ENCODE results near the gene CCDC68.
"Not testable (repeated sequence)": the region's sequence is repeated elsewhere in the genome, so short reads cannot be mapped to it uniquely, and the experiment has no call there.

CCDC68 gene

DNA sequence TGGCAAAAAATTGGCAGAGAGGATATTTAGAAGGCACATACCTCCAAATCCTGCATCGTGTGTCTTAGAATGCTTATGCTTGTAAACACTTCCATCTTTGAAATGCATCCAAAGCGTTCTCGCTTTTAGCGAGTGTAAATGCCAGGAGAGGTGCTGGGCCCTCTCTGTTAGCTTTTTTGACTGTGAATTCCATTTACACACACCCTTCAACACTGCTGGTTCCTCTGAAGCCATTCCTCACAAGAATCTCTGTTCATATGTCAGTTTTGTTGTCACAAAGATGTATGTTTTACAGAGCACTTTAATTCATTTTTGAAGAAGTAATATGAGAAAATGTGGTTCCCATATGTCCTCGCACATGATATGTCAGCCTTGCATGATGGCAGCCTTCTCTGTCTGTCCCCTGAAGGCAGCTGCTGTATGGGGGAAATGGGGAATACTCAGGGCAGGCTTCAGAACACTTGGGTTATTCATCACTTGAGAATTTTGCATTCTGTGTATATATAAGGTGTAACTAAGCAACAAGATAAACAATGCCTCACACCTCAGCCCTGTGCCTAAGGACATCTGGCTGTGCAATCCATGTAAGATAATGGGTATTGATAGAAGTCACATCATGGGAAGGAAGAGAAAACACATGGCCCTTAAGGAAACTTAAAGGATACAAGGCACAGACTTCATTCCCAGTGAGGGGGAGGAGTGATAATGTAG lies 78.7 kb downstream of the CCDC68 start:
- in situ Hi-C loops (cut with MboI; ENCODE audit: low sequenced_read_pairs) = no loop called here

DNA sequence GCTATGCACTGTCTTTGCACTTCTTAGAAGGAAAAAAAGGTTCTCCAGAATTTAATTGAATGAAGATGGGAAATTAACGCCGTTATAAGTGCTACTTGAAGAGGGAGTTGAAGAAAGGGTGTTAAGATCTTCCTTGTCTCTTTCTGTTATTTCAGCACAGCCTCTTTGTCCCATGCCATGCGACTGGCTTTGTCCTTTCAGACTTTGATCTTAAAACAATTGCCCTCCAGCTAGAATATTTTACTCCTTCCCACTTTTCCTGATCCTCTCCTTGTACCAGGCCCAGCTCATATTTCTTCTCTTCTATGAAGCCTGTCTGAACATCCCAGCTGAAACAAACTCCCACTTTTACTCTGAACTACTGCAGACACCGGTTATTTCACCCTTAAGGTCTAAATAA lies 79.6 kb downstream of the CCDC68 start:
- in situ Hi-C loops (cut with MboI; ENCODE audit: low sequenced_read_pairs) = no loop called here

DNA sequence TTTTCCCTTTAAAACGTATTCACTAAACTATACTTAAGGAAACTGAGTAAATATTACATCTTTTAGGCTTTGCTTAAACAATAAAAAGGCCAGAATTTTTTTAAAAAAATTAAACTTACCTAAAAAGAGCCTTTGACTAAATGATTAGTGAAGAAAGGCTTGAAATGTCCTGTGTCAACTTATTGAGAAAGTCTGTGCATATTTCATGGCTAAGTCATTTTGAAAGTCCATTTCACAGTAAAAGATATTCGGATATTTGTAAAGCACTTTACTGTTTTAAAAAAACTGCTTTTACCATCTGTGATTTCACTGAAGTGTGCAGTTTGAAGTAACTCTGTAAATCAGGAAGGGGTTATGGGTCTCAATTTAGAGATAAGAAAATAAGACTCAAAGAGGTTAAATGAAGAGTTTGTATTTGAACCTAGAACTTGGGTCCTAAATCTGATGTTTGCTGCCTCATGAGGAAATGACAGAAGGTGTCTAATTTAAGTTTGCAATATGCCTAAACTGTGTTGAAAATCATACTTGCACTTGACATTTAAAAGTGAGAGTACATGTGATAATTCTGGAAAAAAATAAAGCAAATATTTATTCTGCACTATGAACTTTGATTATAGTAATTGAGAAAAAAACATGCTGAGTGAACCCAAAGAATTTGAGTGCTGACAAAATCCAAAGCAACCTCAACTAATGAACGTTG lies 80.5 kb downstream of the CCDC68 start:
- in situ Hi-C loops (cut with MboI; ENCODE audit: low sequenced_read_pairs) = no loop called here

DNA sequence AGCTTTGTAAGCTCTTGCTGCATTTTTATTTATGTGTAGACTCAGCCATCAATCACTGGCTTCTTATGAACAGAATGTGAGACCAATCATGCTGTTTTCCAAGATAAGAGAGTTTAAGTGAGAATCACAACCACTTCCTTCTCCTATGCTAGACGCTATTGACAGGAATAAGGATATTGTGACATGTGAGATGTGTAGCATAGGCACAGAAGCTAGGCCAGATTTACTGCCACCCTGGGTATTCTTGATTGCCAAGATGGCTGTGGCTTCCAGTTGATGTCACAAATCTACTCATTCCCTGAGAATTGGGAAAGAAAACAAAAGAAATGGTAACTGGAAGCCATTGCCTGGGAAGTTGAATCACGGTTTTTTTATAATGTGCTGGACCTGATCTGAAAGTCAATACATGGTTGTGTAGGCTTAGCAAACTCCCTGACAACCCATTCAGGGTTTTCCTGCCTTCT lies 81.1 kb downstream of the CCDC68 start:
- in situ Hi-C loops (cut with MboI; ENCODE audit: low sequenced_read_pairs) = no loop called here

DNA sequence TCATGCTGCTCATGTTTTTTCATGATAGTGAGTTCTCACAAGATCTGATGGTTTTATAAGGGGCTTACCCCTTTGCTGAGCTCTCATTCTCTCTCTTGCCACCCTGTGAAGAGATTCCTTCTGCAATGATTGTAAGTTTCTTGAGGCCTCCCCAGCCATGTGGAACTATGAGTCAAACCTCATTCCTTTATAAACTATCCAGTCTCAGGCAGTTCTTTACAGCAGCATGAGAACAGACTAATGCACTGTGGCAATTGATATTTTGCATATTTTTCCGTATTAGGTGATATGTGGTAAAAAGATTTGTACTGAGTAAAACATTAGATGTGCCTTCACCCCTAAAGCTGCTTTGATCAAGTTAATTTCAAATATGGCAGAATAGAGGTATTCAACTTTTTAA lies 82.2 kb downstream of the CCDC68 start:
- in situ Hi-C loops (cut with MboI; ENCODE audit: low sequenced_read_pairs) = no loop called here

DNA sequence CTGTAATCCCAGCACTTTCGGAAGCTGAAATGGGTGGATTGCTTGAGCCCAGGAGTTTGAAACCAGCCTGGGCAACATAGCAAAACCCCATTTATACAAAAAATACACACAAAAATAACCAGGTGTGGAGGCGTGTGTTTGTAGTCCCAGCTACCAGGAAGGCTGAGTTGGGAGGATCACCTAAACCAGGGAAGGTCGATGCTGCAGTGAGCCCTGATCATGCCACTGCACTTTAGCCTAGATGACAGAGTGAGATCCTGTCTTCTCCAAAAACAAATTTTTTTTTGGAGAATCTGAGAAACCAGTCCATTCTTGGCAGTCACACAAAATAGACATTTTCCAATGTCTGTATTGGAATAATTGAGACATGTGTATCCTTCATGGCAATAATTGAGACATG lies 84.2 kb downstream of the CCDC68 start:
- in situ Hi-C loops (cut with MboI; ENCODE audit: low sequenced_read_pairs) = no loop called here

DNA sequence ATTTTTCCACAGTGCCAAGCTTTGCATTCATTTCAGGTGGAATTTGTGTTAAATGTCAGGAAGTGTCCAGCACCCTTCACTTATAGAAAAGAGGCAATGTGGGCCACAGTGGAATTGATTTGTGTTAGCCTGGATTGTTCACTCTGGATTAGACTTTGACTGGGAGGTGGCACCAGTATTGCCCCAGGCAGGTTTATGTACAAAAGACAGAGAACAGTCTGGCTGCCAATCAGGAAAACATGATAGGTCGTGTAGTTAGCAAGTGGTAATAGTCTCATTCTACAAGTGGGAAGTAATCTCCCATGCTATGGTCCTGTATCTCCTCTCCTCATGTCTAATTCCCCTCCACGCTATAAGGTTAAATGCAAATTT lies 85.4 kb downstream of the CCDC68 start:
- in situ Hi-C loops (cut with MboI; ENCODE audit: low sequenced_read_pairs) = no loop called here

DNA sequence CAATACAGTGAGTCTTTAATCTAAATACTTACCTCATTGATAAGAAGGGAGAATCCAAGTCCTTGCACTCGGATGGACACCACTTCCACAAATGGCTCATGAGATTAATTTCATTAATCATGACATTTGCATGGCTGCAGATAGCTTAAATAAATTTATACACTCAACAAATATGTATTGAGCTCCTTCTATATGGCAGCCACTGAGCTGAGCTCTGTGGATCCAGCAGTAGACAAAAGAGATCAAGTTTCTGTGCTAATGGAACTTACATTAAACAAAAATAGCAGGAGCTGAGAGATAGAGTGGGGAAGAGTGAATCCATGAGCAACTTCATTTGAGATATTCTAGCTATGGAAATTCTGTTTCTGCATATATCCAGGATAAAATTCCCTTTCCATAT lies 86.6 kb downstream of the CCDC68 start:
- in situ Hi-C loops (cut with MboI; ENCODE audit: low sequenced_read_pairs) = no loop called here

DNA sequence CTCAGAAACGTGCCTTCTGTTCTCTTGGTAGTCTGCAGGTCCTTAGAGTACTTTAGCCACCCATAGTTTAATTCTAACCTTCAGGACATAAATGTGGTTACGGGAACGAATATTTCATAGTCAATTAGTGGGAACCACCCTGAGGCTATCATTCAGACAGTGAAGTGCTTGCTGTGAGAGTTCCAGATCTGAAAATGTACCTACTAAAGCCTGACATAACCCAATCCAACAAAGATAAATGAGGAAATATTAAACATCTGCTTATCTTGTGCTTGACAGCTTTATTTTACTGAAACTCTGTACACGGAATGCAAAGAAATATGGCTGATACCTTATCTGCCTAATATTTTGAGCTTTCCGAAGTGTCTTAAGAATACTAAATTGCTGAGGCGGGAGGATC lies 88.0 kb downstream of the CCDC68 start:
- in situ Hi-C loops (cut with MboI; ENCODE audit: low sequenced_read_pairs) = no loop called here

DNA sequence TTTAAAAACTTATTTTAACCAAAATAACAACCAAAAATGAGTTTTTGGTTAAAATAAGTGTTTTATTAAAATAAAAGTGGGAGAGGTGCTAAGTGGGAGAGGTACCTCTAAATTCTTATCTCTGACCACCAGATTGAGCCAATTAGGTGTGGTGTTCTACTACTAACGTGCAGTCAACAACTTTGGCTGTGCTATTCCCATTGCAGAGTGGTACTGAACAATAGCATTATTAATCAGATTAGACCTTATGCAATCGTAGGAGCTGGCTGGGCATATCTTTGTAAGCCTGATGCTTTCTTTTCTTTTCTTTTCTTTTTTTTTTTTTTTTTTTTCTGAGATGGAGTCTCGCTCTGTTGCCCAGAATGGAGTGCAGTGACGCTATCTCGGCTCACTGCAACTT lies 92.1 kb downstream of the CCDC68 start:
- in situ Hi-C loops (cut with MboI; ENCODE audit: low sequenced_read_pairs) = no loop called here

DNA sequence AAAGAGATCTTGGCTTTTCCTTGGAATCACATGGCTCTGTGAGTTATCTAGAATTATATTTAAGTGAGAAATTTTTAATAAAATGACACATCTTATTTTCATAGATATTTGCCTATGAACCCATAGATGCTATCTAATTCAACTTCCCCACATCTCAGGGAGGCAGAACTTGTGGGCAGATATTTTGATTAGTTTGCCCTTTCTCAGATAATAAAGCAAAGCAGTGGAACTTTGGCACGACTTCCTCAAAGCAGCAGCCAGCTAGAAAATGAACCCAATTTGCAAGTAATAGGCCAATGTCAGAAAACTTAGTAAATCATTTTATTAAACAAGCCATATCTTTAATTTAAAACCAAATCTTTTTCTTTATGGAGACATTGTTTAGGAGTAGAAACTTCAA lies 98.3 kb downstream of the CCDC68 start:
- in situ Hi-C loops (cut with MboI; ENCODE audit: low sequenced_read_pairs) = no loop called here

DNA sequence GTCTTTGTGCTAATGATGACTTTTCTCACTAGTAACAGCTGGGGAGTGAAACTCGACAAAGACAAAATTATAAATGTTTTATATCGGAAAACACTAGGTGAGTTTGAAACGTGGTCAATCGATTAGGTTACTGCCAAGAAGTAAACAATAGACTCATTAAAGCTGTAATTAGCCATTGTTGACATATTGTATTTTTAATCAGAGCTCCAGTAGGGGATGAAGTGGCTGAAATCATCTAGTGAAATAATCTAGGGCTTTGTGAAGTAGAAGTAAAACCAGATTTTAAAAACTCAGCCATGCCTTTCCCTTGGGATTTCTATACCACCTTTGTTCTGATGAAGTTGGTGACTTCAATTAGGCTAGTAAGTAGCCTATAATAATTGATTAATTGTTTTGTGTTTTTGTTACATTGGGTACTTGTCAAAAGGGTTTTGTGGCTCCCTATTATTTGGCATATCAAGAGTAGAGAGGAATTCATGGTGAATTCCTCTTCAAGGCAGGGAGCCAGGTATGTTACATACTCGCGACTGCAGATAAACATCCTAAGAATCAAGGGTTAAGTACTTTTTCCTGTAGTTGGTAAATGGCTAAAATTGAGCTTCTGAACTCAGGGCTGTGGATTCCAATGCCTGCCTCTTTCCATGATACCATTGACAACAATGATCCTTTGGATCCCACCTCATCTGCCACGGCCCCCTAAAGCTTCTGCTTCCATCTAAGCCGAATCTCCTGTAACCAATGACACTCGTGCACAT lies 99.4 kb downstream of the CCDC68 start:
- in situ Hi-C loops (cut with MboI; ENCODE audit: low sequenced_read_pairs) = no loop called here

DNA sequence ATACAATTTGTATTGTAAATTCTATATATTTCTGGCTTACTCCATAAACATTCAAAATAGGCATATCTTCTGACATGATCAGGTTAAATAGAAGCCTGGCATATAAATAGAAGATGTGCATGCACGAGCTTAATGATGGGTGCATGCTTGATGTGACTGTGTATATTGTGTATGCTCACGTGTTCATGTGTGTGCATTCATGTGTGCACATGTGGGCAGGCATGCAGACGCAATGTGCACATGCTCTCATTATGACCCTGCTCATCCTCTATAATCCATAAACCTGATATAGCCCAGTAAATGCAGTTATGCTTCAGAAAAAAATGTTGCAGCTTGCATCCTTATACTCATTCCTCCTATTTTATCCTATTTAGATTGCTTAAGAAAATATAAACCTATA lies 101.8 kb downstream of the CCDC68 start:
- in situ Hi-C loops (cut with MboI; ENCODE audit: low sequenced_read_pairs) = no loop called here

DNA sequence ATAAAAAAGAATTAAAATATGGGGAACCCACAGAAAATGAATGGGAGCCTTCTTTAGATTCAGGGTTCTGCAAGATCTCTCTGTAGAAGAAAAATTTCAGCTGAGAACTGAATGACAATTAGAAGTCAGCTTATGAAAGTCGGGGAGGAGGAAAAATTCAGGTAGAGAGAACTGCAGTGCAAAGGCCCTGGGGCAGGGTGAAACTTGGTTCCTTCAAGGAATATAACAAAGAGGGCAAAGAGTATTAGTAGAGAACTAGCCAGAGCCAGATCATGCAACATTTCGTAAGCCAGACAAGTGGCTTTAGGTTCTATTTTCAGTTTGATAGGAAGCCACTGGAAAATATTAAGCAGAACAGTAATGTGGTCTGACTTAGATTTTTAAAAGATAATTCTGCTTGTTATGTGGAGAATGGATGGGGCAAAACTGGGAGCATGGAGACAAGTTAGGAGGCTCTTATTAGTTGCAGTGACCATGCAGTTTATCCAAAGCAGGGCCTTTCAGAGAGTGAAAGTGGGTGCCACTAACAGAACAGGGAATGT lies 103.1 kb downstream of the CCDC68 start:
- in situ Hi-C loops (cut with MboI; ENCODE audit: low sequenced_read_pairs) = no loop called here

DNA sequence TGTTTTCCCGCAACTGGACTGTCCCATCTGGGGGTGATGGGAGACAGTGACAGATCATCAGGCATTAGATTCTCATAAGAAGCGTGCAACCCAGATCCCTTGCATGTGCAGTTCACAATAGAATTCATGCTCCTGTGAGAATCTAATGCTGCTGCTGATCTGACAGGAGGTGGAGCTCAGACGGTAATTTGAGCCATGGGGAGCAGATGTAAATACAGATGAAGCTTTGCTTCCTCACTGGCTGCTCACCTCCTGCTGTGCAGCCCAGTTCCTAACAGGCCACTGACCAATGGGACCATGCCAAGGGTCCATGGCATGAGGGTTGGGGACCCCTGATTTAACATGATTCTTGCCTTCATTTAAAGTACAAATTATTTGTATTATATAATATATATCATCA lies 104.2 kb downstream of the CCDC68 start:
- in situ Hi-C loops (cut with MboI; ENCODE audit: low sequenced_read_pairs) = not testable (repeated sequence)

DNA sequence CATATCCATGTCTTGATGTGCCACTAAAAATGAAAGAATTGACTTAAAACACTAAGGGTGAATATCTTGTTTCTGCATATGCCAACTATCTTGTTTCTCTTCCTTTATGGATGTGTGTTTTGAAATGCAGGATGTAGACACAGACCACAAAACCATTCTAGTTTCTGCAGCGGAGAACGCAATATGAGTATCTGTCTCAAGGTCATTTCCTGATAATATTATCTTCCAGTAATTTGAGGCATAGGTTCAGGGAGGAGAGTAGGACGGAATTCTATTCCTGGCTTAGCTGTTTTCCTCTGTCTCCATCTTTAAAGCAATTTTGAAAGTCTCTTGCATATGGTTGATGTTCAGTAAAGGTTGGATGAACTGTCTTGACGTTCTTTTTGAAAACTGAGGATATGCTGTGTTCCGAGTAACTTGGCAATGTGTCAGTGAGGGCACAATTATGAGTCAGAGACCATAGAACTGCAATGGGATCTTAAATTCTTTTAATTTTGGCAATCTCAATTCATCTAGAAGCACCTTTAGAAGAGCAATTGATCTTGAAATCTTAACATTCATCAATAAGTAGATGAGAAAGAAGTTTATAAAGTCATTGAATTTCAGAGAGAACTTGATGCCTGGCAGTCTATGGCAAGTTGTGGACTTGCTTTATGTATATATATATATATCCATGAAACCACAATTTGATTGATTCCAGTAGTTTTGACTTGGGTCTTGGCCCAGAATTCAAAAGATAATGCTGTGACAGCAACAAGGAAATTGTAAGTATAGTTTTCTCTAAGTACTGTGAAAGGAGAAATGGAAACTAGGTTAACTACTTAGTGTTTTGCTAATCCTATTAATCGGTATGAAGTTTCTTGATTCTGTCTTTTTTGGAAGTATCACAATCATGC lies 106.2 kb downstream of the CCDC68 start:
- in situ Hi-C loops (cut with MboI; ENCODE audit: low sequenced_read_pairs) = no loop called here

Data from hTERT RPE-1 (cell line).